Measurements from ENCODE around the gene ETV6.

ETV6 gene

DNA sequence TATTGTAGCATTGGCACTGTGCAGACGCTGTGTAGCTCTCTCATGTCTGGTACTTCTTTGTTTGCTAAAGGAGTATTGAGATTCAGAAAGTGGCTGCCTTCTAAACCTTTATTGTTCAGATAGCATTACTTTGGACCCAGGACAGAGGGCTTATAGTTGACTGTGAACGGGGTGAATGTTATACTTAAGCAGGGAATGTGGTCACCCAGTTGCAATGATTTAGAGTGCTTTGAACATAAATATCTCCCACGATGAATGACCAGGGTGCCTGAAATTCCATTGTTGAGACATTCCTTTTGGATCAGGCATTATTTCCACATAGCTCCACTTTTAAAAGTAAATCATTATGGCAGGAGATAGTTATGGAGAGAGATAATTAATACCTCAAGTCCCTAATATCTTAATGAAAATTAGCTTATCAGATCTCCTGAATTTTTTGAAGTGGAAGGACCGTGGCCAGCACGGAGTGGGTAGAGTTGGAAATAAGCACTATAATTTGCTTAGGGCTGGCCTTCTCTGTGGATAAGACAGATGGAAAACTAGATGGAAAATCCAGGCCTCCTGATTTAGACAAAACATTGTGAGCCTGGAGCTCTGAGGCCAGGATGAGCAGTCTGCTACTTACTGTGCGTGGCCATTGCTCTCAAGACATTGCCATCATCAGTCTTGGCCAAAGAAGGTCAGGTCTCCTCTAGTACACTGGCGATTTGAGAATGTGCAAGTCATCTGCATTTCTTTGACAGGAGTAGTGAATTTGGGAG, 114.5 kb downstream of the ETV6 start:
- no peak for DNase-seq

DNA sequence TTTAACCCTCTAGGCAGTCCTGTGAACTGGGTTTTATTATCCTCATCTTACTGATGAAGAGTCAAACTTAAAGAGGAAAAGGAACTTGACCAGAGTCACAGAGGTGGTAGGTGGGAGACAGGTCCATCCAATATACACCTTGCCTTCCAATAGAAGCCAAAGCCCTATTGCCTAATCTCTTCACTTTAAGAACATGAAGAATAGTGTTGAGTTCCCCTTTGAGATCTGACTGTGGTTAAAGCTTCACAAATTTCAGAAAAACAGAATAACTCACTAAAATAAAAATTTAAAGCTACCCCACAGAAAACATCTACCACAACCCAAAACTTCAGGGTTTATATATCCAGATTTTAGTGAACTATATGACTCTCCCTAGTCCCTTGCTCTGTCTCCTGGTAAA, 115.4 kb downstream of the ETV6 start:
- DNase-seq, result no peak

DNA sequence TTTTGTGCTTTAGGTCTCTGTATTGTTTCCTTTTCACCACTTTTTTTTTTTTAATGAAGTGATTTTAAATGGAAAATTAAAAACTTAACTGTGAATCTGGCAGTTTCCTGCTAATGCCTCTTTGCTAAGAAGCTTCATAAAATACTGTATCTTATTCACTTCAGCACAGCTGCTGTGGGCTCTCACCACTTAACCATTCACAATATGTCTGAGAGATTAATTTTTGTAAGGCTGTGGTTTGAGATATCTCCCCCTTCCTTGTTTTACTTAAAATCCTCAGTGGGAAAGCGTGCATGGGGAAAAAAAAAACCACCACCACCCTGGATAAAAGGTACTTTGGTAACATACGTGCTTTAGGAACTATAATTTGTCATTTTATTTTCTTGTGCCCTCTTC, 115.9 kb downstream of the ETV6 start:
- DNase-seq, result no peak

DNA sequence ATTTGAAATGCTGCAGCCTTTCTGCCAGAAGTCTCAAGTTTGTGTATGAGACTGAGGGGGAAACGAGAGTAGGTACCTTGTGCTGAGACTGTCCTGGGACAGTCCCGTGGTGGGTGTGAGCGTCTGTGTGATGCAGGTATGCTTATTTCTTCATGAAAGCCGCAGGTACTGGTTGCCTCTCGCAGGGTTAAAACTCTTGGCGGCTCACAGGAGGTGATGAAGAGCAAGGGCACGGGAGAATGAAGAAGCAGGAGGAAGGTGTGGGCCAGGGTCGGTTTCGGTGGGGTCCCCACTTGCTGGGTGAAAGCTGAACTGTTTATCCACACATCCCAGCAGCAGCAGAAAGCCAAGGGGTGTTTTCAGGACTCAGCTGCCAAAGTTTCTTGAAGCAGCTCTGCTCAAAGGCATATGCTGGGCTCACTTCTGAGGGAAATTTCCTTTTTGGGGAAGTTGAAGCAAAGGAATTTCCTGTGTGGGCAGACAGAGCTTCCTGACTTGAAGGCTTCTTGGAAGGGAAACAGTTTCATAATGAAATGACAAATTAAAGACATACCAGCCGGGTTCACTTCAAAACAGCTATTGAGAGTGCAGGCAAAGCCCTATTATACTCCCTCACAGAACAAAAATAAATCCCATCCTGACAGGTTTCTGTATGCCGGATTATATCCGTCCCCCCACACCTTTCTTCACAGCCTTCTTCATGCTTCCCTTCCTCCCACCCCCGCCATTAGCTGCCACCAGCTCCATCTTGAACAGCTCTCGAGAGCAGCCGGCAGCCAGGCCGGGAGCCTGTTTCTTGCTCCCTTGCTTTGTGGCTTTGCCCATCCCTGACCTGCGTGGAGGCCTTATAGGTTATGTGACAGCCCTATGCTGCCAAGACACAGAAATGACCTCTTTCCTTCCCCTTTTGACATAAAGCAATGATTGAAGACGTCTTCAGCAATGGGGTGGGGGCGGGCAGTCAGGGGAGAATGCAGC, 116.6 kb downstream of the ETV6 start:
- DNase-seq, result peak; percentile 46 to 48

DNA sequence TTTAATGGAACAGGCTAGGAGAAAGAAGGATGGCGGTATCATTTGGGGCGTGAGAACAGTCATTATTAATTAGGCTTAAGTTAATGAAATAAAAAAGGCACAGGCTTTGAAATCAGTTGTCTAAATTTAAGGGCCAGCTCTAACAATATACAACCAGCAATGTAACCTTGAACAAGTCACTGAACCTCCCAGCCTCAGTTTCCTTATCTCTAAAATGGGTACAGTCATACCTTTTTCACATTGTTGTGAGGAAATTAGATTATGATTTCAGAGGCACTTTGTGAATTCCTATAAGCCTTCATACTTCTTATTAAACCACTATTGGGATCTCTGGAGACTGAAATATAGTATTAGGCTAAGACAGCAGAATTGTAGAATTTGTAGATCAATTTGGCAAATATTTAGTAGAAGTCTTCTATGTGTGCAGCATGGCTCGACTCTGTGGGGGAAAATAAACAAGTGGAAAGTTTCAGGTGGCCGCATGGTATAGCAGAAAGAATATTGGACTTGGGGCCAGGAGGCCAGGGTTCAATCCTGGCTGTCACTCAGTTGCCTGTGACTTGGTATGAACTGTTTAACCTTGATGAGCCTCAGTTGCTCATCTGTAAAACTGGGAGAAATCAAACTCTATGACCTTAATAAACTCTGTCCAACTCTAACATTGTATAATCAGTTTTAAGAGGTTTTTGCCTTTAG, 117.7 kb downstream of the ETV6 start:
- no peak for DNase-seq

DNA sequence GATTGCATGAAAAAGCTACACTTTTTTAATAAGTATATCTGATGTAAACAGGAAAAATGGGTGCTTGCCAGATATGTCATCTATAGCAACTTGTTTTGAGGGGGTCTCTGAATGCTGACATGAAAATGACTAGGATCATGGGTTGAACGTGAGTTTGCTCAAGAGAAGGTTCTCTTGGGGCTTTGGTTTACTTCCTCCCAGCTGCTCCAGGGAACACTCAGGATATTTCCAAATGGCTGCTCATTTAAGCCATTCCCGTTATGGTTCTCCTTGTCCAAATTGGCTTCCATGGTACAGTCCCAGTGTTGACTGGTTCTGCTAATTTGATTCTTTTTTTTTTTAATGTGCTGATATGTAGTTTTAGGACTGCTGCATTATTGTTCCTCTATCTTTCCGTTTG, 118.3 kb downstream of the ETV6 start:
- no peak for DNase-seq

DNA sequence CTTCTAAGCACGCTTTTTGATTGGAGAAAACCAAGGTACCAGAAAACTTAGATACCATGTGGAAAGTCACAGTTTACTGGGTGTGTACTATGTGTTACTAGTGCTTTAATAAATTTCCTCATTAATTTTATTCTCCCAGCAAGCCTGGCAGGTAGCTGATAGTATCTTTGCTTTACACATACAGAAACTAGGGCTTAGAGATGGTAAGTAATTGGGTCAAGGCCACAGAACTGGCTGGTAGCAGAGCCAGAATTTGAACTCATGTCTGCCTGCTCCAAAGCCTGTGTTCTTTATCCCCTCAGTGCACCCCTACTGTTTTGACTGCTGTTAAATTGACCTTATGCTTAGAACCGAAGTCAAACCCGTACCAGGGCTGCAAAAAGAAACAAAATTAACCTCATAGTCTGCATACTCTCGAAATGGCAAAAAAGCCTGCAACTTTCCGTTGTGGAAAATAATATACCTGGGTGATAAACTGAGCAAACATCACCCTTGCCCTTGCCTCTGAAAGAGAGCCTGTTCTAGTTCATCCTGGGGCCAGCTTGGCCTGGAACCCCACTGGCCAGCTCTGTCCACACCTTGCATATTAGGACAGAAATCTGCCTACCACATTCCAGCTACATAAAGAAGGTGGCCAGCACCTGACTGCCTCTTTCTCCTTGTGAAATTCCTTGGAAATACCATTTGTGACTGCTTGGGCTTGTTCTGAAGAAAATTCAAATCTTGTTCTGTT, 118.9 kb downstream of the ETV6 start:
- no peak for DNase-seq

DNA sequence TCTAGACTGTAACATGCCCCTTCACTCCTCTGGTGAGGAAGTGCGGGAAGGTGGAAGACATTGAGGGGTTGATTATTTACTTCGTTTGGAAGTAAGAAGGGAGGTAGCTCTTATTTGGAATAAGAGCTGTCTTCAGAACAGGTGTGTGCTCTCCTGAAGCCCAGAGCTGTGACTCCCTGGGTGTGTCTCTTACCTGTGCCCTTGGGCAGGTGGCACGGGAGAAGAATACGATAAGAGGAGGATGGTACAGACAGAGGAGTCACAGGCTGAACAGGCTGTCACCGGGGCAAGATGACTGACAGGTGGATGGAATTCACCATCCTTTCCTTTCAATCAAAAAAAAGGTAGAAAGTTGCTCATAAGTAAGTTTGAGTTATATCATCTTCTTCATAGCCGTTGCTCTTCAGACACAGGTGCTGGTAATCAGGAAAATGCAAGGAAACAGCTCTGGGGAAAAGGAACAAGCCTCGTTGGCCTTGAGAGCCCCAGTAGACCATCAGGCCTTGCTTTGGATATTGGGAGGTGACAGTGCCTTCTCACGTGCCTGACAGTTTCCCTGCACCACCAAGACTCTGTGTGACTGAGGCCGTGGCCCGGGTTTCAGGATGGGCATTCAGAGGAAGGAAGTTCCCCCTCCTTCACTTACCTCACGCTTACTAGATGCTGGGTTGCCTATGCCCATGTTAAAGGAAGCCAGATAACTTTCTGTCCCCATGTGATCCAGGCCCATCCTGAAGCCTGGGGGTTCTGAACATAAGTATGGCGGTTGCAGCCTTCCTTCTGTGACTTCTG, 120.4 kb downstream of the ETV6 start:
- no peak for DNase-seq

DNA sequence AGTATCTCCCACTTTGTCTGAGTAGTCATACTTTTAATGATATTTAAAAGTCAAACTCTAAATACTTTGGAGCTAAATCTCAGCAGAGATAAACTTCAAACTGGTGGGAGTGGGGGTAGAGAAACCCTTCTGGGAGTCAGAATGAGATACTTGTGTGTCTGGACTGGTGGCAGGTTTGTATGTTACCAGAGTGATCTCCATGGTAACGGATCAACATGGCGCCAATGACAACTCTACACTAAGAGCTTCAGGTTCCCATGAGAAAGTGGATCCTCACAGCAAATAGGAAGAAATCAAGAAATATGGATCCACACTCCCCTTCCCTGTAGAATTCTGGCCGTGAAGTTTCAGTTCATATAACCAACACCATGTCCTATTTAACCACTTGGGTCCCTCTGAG, 121.9 kb downstream of the ETV6 start:
- no peak for DNase-seq

DNA sequence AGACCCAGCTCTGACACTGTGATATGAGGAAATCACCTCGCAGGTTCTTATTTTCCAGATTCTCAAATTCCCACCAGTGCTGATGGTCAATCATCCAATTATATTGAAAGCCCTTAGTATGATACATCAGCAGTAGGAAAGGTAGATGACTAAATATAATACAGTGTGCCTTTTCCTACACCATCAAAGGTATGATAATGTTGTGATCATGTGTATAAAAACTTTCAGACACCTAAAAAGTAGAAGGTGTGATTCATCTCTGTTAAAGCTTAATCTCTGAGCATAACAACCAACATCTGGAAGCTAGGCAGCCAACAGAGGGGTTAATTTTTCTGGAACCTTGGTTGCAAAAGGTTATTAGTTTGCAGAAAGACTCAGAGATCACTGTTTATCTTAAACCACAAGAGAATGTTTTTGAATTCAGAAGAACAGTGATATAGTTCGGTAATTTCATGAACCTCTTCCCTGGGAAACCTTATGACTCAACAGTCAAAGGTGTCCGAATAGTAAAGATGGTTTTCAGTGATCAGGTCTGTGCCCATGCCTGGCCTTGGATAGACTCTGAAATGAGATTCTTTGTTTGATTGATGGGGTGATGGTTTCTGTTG, 122.5 kb downstream of the ETV6 start:
- DNase-seq, result no peak

DNA sequence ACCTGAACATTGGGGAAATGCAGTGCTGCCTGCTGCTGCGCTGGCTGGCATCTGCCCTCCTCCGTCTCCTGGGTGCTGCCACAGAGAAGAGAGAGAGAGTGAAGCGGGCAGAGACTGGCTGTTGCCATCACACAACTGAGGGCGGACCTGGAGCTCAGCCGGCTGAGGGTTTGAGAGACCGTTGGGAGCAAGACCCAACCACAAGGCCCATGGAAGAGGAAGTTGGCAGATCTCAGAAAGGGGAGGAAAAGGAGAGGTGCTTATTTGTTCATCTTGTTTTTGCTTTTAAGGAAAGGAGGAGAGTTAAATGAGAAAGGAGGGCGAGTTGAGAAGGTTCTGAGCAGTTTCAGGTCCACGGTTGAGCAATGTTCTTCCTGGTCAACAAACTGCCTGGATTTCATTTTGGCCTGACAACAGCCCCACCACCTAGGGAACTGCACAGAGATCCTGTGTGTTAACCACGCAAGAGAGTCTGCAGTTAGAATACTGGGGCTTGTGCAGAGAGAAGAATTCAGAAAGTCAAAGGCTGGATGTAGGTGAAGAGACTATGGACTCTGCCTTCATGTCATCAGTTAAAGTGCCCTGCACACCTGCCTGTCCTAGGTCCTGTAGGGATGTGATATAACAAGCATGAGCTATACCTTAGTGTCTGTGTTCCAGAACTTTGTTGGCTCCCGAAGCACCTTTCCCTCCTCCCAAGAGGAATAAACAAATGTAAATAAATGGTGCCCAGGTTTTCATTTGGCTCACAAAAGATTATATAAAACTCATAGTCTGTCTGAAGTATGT, 124.6 kb downstream of the ETV6 start:
- DNase-seq, result no peak

DNA sequence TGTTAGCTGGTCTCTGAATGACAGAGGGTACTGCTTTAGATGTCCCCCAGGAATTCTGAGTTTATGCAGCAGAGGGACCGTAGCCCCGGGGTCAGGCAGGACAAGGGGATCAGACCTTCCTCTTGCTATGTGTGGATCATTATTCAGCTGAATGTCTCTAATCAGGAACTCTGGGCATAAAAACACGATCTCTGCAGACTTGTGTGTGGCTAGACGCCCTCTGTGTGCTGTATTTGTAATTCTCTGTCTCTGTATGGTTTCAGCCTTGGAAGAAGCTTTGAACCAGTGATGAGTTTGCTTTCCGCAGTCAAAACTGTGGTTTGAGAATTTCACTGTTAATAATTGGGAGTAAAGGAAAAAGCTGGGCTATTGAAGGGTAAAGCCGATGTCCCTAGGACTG, 125.3 kb downstream of the ETV6 start:
- no peak for DNase-seq

DNA sequence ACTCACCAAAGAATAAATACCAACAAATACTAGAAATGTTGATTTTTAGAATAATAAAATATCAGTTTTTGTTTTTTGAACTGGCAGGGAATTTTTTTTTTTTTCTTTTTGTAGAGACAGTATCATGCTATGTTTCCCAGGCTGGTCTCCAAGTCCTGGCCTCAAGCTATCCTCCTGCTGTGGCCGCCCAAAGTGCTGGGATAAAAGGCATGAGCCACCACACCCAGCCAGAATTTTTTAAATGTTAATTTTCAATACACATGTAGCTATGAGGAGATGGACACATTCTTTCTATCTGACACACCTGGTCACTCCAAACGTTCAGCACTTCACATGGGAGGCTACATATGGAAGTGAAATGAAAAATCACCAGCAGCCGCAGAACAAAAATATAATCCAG, 126.8 kb downstream of the ETV6 start:
- no peak for DNase-seq

DNA sequence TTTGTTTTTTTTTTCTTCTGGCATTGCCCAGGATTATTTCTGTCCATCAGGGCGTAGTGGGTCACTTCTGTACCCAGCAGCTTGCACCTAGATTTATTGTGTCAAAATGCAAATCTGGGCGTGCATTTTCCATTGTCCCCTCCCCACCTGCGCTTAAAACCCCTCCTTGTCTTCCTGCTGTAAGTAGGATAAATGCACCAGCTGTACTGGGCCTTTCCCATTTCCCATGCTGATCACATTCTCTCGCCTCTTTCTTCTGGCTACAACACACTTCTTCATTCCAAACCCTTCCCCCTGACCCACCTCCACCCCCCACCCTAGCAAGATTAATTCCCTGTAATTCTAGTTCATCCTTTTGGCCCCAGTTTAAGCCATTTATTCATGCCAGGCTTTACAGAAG, 128.0 kb downstream of the ETV6 start:
- DNase-seq, result no peak

DNA sequence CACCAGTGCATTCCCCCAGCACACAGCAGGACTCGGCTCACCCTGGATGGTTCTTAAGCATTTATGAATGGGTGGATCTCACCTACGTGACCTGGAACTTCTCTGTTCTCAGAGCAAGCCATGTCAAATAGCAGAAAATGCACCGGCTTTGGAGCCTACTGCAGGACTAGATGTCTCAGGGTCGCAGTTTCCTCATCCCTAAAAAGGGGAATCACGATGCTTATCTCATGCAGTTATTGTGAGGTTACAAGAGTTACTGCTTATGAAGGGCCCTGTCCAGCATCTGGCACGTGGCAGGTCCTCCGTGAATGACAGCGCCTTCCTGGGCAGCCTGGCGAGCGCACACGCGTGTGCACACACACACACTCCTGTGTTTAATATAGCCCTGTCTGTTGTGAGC, 128.5 kb downstream of the ETV6 start:
- DNase-seq, result no peak

DNA sequence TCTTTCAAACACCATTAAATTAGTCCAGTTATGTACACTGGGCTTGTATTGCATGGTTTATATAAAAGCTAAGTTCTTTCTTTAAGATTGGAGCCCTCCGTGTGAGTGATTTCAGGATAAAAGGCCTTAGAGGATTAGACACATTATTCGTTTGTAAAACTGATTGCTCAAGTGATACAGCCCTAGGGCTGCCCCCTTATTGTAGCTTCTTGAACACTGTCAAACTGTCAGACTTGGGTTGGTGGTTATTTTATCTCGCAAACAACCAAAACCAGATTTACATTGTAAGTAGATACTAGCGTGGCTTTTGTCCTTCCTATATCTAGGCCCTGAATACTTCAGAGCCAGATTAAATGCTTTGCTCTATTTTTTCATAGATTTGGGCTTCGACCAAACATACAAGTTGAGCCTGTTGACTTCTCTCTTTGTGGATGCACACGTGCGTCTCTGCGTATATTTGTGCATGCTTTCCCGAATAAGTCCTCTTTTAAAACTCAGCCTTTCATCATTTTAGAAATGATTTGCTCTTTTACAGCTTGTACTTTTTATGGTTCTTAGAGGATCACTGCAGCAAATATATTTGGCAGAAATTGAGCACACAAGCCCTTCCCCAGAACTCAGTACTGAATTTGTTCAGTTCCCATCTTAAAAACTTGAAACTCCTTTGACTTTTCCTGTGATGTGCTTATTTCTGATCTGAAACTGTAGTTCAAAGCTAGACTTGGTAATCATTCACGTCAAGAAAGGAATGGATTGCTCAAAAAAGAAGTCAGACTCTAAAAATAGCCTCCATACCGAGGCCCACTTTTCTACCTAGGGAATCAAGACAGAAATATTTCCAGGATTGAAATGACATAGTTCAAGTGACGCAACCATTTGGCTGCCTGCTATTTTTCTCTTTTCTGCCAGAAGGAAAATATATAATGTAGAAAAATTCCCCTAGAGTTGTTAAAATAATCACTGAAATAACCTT, 129.5 kb downstream of the ETV6 start:
- DNase-seq, result no peak

DNA sequence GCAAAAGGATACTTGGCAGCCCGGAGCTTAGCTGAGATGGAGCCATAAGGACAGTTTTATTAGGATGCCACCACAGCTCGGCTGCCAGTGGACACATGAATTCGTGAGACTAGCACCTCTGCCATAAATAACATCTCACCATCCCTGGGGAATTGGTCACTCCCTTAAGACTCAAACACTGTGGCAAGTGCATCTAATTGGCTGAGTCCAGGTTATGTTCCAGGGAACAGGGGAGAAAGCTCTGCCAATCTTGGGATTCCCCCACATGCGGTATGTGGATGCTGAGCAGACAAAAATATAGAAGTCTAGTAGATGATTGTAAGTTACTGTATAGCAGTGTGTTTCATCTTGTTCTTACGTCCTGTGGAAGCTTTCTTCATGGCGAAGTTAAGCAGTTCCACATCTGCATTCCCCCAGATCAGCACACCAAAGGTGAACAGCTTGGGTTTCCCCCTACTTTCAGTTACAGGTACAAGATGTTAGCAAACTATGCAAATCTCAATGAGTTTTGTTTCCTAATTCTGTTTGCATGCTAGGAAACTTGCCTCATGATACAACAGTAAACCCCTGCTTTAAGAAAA, 131.1 kb downstream of the ETV6 start:
- DNase-seq, result no peak

DNA sequence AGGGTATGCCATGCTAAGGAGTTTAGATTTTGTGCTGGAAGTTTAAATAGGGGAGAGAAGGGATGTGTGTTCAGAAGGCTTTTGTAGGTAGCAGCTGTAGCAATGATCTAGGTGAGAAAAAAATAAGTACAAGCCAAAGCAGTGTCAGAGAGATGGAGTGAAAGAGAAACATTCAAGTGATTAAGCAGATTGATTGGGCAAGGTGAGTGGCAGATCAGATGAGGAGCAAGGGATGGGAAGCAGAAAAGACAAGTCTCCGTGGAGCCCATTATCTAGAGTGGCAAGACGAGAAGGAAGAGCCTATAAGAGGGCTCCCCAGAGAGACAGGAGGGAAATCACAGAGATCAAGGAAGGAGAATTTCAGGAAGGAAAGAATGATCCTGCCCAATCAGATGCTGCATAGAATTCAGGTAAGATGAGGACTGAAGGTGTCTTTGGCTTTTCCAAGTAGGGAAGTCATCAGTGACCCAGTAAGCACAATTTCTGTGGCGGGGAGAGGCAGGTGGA, 133.5 kb downstream of the ETV6 start:
- DNase-seq, result no peak

DNA sequence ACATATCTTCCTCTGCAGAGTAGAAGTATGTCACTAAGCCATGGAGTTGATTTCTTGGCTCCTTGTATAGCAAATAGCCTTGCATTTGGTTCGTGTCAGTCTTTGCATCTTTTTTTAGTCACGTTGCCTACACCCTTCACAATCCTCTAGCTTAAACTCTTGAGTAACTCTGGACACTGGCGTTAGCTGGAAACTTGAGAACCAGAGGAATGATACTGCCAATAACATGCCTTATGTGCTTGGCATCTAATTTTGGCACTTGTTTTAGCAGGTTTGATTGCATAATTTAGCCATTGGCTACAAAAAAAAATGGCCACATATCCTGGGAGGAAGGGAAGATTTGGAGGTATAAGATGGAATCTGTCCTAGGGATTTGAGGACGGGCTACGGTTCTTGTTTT, 136.2 kb downstream of the ETV6 start:
- no peak for DNase-seq

Data from activated CD4-positive, alpha-beta T cell treated with anti-CD3 and anti-CD28 coated beads, Interleukin-2, amount 50 U/mL, for 4 hours (primary cell).